Osteoblast (primary cell): Measurements from ENCODE around the gene RAD51B. TPM values are rescaled to one million over a fixed set of nuclear protein-coding genes. Genes with fewer than 3 reads are reported as not detected.

Experiments used
- DNase-seq: peaks from one replicate; pipeline ENCODE4 v3.0.0; 2011; ENCODE audit warnings: low spot score, mixed read lengths; ENCODE audit not compliant: insufficient read length; ENCODE audit errors: missing footprints
- H2AFZ ChIP-seq: 2 replicates; pipeline ENCODE4 v1.6.0; 2011; ENCODE audit warnings: mild to moderate bottlenecking, low read length
- H3K27ac ChIP-seq: 2 replicates; pipeline ENCODE4 v1.5.1; 2011; ENCODE audit warnings: mild to moderate bottlenecking, low read depth, low read length, moderate library complexity
- H3K27me3 ChIP-seq: 2 replicates; pipeline ENCODE4 v1.6.0; 2012; ENCODE audit warnings: mild to moderate bottlenecking, control low read depth, inconsistent platforms, low read length, moderate library complexity; ENCODE audit not compliant: insufficient read depth
- H3K36me3 ChIP-seq: 2 replicates; pipeline ENCODE4 v1.5.1; 2011; ENCODE audit warnings: mild to moderate bottlenecking, low read length, control low read depth, moderate library complexity; ENCODE audit not compliant: insufficient read depth
- H3K4me1 ChIP-seq: 2 replicates; pipeline ENCODE4 v1.5.1; 2011; ENCODE audit warnings: mild to moderate bottlenecking, low read length, control low read depth, moderate library complexity; ENCODE audit not compliant: insufficient read depth
- H3K4me2 ChIP-seq: 2 replicates; pipeline ENCODE4 v1.6.0; 2011; ENCODE audit warnings: mild to moderate bottlenecking, low read length; ENCODE audit not compliant: insufficient read depth
- H3K4me3 ChIP-seq: fragments of 200-600 bp; sonication (generic); 3 replicates; pipeline ENCODE4 v1.5.1; 2012; ENCODE audit warnings: mild to moderate bottlenecking, low read length, inconsistent platforms; ENCODE audit not compliant: insufficient read depth
- H3K79me2 ChIP-seq: 2 replicates; pipeline ENCODE4 v1.6.0; 2012; ENCODE audit warnings: mild to moderate bottlenecking, low read length, control low read depth, inconsistent platforms; ENCODE audit not compliant: insufficient read depth
- H3K9me3 ChIP-seq: 2 replicates; pipeline ENCODE4 v1.5.1; 2011; ENCODE audit warnings: low read depth, low read length, control low read depth
- H4K20me1 ChIP-seq: 2 replicates; pipeline ENCODE4 v1.6.0; 2012; ENCODE audit warnings: mild to moderate bottlenecking, low read length, control low read depth; ENCODE audit not compliant: insufficient read depth
- CTCF ChIP-seq: IDR thresholded peaks from 2 replicates; pipeline ENCODE4 v1.5.1; 2011; ENCODE audit warnings: mild to moderate bottlenecking, low read depth, low read length, moderate library complexity; ENCODE audit errors: extremely low read depth
- total RNA-seq: library from RNA; depleted of rRNA; stranded (reverse); fragments of >200 nt; gene quantifications from 2 replicates; pipeline ENCODE4 v1.2.3, GENCODE V29; 2012

Gene RAD51B
- total RNA-seq, 1 donor = 13.8 TPM

DNA sequence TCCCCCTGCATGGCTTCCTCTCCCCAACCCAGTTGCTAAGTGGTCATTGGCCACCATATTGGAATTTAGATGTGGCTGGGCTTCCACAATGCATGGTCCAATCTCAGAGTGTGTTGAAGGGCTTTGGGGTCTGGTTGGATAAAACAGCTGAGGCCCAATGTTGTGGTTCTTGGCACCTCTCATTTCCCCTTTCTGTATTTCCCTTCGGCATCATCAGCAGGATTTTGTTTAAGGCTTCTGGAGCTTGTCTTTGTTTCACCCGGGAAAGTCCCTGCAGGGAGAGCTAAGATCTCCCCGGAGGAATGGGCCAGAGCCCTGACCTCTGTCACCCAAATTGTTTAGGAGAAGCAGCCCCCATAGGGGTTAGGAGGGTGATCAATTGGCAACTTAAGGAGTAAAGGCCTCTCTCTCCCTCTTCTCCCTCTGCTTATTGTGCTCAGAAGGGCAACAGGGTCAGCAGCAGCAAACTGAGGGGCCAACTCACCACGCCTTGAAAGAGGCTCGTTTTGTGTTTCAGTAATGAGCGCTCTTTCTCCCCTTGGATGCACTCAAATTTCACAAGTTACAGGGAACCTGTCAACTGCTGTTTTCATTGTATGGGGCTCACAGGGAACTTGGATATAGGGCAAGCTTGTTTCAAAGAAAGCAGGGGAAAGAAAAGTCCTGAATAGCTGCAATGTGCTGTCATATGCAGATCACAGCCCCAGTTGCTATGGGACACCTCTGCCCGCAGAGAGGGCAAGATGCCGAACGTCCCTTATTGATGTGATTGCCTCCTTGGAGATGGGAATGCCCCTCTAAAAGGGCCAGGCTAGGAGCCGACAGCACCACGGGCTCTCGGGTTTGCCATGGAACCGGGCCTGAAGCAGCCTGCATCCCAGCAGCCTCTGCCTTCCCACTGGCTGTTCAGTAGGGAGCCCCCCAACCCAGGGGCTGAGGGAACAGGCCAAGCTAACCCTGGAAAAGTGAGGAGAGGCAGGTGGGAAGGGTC, 749.6 kb downstream of the RAD51B start:
- no peaks in the 10 kb centered on the region for H3K9me3 ChIP-seq
- no peak for TF ChIP-seq CTCF
- H3K27ac ChIP-seq = no peak overlapping the region
- H3K4me1 ChIP-seq = no peaks in the 10 kb centered on the region
- H3K79me2 ChIP-seq = no peaks in the 10 kb centered on the region
- no peak overlapping the region for H2AFZ ChIP-seq
- no peaks in the 10 kb centered on the region for H3K36me3 ChIP-seq
- H3K27me3 ChIP-seq = no peaks in the 10 kb centered on the region
- DNase-seq = peak; percentile 5
- no peak overlapping the region for H3K4me3 ChIP-seq
- no peak overlapping the region for H3K4me2 ChIP-seq
- H4K20me1 ChIP-seq = no peaks in the 10 kb centered on the region

- no peaks in the 10 kb centered on the region for H4K20me1 ChIP-seq
- no peaks in the 10 kb centered on the region for H3K9me3 ChIP-seq
- H3K4me3 ChIP-seq = no peak overlapping the region
- no peak for TF ChIP-seq CTCF
- DNase-seq = peak; percentile 22
- H3K27ac ChIP-seq = no peak overlapping the region
- no peak overlapping the region for H3K4me2 ChIP-seq
- no peak overlapping the region for H2AFZ ChIP-seq
- H3K36me3 ChIP-seq = no peaks in the 10 kb centered on the region
- H3K4me1 ChIP-seq = peaks cover 2% of the 10 kb centered on the region
- H3K27me3 ChIP-seq = no peaks in the 10 kb centered on the region
- H3K79me2 ChIP-seq = no peaks in the 10 kb centered on the region
Observed at GRCh38 chr14:68569970-68570409, 750.4 kb downstream of the RAD51B start.

- no peaks in the 10 kb centered on the region for H3K36me3 ChIP-seq
- H3K27me3 ChIP-seq = no peaks in the 10 kb centered on the region
- no peaks in the 10 kb centered on the region for H4K20me1 ChIP-seq
Observed at GRCh38 chr14:68571114-68571591, 751.6 kb downstream of the RAD51B start.

More at GRCh38 chr14:68571114-68571591, 751.6 kb downstream of the RAD51B start:
- H2AFZ ChIP-seq = no peak overlapping the region
- no peak overlapping the region for H3K4me3 ChIP-seq
- no peak overlapping the region for H3K4me2 ChIP-seq
- peak; percentile 53 for DNase-seq
- H3K9me3 ChIP-seq = no peaks in the 10 kb centered on the region
- no peaks in the 10 kb centered on the region for H3K79me2 ChIP-seq
- no peak overlapping the region for H3K27ac ChIP-seq
- TF ChIP-seq CTCF = no peak
- H3K4me1 ChIP-seq = peaks cover 14% of the 10 kb centered on the region
